Stimulated activated CD4-positive, alpha-beta T cell treated with anti-CD3 and anti-CD28 coated beads, Interleukin-1b, Interleukin-23, amount 100 ng/mL, for 4 hours (primary cell): ENCODE data around the gene C16orf78.
"Not testable (repeated sequence)": the region's sequence is repeated elsewhere in the genome, so short reads cannot be mapped to it uniquely, and the experiment has no call there.

Experiments
- DNase-seq, 2 donors: peaks; one replicate each; pipeline ENCODE4 v3.0.0-alpha.2; 2020; ENCODE audit warnings: low read depth in 2 of 2

Gene C16orf78

DNA sequence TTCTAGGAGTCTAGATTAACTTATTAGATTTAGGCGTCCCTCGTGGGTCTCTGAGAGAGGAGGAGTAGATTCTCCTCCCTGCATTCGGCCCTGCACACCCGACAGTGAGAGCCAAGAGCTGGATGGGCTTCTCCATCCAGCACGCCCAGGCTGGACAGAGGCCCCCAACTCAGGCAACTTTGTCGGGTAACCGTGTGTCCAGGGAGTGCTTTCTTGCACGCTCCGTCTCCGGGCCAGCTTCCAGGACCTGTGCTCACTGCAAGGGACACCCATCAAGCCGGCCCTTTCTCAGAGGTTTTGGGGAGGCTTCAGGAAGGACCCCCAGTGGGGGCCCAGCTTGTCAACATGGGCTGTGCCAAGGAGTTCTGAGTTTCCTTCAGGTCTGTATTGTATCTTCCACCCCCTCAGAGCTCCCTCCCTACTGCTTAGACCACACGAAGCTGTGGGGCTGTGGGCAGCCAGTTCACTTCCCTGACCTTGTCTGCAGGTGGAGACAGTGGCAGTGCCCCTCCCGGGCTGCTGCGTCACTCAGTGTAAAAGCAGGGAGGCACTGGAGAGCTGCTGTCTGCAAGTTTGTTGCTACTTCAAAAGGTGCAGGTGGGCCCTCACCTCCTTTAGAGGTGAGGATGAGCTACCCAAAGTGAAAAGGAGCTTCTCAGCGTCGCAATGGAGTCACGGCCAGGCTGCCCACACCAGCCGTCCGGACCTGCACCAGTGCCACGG is 24.0 kb upstream of the C16orf78 start:
- no peak for DNase-seq

DNA sequence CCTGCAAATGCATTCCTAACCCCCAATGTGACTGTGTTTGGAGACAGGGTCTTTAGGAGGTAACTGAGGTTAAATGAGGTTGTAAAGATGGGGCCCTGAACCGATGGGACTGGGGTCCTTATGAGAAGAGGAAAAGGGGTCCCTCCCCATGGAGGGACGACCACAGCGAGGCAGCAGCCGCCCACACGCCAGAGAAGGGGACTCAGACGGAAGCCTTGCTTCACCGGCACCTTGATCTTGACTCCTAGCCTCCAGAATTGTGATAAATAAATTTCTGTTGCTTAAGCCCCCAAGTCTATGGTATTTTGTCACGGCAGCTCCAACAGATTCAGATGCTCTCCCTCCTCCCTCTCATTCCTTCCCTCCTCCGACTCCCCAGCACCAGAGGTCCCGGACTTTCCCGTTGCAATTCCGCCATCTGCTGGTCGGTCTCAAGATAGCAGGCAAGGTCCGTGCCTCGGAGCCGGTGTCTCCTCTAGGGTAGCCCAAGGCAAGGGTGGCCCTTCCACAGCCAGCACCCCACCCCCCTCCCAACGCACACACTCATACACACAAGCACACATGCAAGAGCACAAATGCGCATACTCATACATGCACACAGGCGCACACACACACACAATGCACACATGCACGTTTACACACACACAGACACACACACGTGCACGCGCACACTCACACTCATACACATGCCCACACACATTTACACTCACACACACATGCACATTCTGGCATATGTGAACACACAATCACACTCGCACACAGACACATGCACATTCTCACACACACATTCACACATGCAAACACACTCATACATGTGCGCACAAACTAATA is 23.1 kb upstream of the C16orf78 start:
- peak; percentile 6 to 29 for DNase-seq

DNA sequence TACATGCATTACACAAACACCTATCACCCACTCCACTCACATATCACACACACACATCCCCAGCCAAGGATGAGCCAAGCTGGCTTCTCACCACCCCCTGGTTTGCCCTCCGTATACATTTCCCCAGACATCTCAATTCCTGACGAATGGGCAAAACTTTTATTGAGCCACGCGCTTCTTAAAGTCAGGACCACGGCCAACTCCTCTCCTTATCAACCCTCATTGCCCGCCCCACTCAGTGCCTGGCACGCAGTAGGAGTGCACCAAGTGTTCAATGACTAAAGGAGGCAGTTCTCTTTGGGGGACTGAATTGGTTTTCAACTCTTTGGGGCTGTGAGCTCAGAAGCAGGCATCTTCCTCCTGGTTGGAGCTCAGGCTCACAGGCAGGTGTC is 22.5 kb upstream of the C16orf78 start:
- no peak for DNase-seq

DNA sequence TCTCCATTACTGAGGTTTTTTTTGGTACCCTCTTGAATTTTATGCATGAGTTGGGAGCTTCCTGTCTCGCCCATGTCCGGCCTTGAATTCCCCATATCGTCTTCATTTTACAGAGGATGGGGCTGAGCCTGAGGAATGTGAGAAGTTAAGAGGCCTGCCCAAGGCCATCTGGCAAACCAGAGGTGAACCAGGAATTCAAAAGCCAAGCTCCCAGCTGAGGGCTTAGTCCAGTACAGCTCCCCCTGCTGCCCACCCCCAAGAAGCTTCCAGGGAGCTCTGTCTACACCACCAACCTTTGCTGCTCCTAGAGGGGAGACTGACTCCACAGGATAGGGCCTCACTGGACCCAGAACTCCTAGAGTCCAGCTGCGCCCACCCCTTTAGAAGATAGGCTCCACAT is 20.7 kb upstream of the C16orf78 start:
- no peak for DNase-seq

DNA sequence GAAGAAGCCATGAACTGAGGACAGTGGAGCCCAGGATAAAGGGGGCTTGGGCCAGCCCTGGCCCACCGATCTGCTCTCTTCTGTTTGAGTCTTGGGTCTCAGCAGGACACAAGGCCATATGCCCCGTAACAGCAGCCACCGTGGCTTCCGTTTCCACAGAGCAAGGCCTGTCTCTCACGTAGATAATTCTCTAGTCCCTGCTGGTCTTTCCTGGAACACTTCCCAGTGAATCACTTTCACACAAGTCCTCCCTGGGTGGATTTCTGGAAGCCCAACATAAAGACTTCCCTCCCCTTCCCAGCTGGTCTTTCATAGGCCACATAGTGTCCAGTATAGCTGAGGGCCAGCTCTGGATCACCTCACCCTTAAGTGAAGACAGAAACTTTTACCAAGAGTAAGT is 19.9 kb upstream of the C16orf78 start:
- no peak for DNase-seq

DNA sequence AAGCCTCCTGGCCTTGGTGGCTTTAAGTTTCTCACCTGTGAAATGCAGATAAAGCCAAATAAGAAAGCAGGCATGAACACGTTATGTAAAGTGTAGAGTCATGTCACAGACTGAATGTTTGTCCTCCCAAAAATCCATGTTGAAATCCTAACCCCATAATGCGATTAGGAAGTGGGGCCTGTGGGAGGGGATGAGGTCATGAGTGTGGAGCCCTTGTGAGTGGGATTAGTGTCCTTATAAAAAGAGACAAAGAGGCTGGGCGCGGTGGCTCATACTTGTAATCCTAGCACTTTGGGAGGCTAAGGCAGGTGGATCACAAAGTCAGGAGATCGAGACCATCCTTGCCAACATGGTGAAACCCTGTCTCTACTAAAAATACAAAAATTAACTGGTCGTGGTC is 19.5 kb upstream of the C16orf78 start:
- DNase-seq = no peak

DNA sequence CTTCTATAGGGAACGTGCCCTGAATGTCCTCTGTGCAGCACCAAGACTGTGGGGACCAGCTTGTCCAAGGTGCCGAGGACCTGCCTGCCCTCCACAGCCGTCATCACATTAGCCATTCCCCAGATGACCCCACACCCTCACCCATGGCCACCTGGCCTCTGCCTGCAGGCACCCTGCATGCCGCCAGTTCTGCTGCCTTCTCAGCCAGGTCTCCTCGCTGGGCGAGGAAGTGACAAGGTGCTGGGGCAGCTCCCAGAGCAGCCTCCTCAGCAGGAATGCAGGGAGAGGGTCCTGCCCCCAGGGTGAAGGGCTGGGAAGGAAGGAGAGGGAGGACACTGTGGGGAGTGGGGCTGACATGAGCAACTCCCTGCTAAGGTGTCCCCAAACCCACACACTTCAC is 18.6 kb upstream of the C16orf78 start:
- no peak for DNase-seq

DNA sequence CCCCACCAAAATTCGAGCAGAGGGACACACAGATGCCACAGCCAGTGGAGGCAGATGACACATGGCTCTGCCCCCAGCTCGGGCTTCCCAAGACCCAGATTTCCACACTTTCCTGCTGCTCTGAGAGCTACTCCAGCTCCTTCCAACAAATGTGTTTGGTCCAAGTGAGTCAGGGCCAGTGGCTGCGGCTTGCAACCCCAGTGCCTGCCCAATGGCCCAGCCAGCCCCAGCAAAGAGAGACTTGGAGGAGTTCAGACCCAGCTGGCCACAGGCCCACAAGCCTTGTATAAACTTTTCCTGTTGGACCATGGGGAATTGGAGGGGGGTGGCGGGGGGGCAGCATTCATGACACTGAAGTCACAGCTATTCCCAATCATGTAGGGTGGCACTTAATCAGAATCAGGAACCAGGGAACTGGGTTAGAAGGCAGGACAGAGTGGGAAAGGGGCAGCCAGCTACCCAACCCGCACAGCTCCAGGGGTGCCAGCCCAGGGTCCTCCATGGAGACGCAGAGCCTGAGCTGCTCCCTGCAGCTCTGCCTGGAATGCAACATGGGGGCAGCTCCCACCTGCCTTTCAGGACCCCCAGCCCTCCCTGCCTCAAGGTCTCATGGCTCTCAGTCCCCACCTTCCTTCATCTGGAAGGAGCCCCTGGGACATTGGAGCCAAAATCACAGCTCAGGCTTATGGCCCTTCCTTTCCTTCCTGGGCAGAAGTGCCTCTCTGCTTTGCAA is 17.5 kb upstream of the C16orf78 start:
- no peak for DNase-seq

DNA sequence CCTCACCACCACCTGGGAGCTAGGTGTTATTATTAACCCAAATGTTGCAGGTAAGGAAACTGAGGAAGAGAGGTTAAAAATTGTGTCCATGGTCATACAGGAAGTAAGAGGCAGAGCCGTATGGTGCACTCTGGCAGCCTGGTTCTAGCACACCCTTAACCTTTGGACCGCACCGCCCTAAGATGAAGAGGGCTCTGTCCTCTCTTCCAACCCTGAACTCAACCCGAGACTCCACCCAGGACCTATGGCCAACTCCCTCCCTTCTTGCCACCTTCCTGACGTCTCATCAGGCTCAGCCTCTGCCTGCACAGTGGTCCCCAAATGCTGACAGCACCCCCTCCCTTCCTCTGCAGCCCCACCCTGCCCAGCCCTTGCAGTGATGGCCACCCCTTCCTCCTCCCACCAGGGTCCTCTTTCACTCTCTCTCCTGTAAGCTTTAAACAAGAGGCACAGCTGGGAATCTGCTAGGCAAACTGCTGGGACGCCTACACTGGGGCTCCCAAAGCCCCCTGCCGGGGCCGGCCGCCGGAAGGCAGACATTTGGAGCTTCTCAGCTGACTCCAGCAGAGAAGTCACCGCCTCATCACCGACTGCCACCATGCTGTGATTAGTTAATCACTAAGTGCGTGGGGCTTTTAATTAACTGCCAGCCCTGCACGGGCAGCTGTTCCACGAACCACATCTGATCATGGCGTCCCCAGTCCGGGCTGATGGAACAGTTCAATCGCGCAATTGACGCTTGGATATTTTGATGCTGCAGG is 16.7 kb upstream of the C16orf78 start:
- DNase-seq = no peak

DNA sequence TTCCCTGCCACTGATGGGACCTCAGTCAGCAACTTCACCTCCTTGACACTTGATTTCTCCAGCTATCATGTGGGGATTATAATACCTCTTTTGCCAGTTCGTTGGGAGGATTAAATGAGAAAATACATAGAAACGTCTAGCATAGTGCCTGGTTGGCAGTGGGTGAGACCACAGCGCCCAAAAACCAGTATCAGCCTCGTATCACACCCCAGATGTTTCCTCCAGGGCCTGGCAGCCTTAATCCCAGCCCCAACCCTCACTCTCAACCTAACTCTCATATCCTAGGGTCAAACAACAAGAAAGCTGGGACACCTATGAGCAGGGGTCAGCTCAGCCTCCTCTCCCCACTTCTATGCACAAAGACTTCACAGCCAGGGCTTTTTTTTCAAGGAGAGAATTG is 14.0 kb upstream of the C16orf78 start:
- no peak for DNase-seq

DNA sequence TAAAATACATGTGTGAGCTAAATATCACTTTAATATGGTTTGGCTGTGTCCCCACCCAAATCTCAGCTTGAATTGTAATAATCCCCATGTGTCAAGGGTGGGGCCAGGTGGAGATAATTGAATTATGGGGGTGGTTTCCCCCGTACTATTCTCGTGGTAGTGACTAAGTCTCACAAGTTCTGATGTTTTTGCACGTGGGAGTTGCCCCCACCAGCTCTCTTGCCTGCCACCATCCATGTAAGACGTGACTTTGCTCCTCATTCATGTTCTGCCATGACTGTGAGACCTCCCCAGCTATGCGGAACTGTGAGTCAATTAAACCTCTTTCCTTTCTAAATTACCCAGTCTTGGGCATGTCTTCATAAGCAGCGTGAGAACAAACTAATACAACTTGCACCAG is 11.9 kb upstream of the C16orf78 start:
- not testable (repeated sequence) for DNase-seq

DNA sequence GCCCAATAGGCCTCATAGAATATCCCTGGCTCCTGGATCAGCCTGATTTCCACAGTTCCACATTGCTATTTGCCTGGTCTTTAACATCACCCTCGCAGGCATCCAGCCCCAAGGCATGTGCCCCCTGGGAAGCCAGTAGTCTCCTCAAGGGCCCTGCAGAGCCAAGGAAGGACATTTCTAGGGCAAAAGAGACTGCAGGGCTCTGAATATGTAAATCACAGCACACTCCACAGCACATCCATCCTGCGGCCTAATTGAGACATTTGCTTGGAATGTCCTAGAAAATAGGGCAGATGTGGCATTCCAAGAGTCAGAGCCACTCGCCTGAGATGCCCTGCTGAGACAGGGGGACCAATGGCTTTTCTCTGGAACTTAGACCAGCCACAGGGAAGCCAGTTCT is 11.4 kb upstream of the C16orf78 start:
- DNase-seq = no peak

DNA sequence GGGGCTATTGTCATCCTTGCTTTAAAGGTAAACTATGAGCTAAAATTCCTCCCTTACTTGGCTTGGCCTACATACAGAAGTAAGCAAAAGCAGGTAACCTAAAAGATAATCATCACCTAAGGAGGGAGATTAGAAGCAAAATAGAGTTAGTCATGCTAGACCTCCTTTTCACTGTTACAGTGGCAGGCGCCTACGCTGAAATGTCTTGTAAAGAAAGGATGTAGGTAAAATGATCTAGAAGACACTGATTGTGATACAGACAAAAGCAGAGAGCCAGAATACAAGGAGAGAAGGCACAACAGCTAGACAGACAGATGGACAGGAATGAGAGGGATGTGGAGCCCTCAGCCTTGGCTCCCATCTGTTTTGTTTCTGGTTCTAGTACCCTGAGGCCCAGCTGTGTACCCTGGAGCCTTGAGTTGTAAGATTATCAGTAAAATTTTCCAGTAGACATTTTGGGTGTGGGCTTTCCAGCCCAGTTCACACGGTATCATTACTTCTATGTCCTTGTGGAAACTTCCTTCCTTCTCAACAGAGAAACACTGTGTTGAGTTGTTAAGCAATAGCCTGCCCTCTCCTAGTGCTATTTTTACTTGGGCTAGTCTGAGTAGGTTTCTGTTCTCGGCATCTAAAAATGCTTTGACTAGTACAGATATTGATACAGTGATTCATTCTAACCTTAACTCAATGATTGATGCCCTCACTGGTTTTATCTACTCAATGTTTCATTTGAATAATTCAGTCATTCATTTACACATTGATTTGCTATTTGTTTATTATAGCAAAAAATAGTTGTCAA is 7.7 kb upstream of the C16orf78 start:
- no peak for DNase-seq

DNA sequence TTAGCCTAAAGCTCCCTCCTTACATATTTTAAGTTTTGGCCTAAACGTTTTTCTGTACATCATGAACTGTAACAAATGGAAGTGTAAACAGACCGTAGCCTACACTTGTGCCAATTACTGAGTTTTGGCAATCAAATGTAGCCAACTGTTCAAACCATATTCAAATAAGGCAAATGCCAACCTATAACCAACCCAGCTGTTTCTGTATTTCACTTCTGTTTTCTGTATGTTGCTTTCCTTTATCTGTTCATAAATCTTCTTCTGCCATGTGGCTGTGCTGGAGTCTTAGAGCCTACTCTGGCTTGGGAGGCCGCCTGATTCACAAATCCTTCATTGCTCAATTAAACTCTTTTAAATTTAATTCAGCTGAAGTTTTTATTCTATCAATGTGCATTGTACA is 6.9 kb upstream of the C16orf78 start:
- no peak for DNase-seq

DNA sequence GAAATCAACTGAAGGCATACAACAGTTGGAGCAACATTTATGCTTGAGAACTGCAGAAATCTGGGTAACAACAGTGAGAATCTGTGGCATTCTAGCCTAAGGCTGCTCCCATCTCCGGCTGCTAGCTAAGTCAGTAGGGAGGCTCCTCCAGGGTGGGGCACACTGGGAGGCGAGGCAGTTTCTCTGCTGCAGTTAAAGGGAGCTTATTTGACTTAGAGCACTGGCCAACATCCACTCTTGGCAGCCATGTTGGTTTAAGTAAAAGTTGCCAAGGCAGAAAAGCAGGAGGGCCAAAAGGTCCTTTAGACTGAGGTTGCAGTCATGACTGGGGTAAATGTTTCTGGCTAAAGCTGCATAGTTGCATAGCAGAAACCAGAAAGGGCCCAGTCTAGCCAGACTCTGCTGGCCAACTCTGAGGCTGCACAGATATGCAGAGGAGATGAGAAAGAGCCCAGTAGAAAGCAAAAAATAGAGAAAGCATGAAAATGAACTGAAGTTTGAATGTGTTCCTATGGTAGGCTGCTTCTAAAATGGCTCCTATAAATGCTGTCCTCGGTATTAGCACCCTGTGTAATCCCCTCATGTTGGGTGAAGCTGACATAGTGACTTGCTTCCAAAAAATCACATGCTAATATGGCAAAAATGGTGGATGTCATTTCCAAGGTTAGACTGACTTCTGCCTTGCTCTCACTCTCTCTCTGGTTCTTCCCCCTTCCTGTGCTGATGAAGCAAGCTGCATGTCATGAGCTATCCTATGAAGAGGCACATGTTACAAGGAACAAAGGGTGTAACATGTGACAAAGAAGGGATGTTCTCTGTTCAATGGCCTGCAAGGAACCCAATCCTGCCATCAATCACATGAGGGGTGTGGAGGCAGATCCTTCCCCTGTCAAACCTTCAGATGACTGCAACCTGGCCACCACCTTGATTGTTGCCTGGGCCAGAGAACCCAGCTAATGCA is 3.7 kb upstream of the C16orf78 start:
- no peak for DNase-seq

DNA sequence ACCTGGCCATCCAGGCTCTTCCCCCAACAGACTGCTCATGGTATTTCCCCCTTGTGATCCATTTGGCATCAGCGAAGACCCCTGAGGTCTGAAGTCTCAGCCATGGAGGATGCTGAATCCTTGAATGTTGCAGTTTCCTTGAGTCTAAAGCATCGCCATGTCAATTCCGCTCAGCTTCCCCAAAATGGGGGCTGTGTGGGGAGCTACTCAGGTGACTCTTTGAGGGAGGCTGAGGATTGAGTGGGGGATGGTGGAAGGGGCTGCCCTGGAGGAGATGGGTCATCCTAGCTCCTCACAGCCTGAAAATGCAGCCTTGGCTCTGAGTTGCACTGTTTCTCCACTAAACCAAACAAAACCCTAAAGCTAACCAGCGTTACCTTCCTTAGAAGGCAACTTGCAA is 2.6 kb downstream of the C16orf78 start:
- DNase-seq = no peak

DNA sequence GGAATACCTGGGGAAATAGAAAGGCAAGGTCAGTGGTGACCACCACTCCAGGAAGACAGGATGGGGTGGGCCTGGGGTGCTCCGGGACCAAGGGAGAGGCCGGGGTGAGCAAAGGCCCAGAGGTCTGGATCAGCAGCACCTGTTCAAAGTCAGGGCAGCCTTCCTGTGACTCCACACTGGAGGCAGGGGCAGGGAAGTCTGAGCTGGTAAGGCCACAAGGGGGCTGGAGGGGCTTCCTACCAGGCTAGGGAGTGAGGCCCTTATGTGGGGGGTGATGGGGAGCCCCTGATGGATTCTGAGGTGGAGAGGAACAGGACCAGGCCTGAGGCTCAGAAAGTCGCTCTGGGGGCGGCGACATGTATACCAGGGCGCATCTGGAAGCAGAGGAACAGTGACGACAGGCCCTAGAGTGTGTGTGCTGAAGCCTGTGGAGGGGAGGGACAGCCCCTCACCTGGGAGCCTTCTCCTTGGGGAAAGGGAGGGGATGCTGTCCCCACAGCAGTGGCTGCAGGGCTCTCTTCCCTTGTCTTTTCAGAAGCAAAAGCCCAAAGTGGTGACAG is 3.7 kb downstream of the C16orf78 start:
- DNase-seq = no peak

DNA sequence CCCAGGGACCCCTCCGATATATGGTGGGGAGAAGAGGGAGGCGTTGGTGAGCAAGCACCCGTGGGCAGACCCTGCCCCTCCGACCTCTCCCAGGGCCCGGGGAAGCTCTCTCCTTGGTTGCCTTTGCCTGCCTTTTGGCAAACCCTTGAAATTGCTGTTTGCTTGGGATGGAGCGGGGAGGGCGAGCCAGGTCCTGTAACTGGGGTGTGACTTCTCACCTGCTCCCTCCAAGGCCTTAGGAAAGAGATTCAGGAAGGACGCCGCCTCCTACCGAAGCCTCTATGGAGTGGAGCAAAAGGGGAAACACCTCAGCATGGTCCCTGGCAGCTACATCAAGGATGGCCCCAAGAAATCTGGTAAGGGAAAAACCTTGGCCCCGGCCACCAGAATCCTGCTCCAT is 4.6 kb downstream of the C16orf78 start:
- no peak for DNase-seq

DNA sequence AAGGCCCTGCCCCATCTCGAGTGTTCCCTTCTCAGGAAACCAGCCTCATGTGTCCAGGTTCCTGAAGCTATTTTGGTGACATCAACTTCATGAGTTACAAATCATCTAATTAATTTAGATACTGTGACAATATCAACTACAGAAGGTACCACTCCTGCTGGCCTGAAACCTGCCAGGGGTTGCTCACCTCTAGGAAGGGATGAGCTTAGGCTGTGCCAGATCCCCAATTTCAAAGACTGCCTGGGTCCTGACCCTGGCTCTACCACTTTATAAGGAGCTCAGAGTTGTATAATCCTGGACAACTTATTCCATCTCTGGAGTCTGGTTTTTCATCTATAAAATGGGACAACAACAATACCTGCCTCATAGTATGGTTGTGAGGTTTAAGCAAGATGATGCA is 5.2 kb downstream of the C16orf78 start:
- no peak for DNase-seq

DNA sequence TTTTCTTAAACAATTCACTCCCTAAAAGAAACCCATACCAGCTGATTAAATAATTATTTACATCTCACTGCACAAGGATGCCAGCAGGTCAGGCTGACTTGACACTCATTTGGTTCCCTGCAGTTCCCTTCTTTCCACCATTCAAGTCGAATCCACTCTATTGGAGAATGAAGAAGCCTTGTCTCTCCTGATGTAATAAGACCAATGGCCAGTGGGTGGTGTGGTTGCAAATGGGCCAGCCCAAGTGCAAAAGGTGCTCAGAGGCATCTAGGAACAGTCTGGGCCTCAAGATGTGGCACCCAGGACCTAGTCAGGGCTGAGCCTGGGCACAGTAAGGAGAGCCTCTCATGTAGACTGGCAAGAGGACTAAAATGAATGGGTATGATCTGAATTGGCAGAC is 9.3 kb downstream of the C16orf78 start:
- DNase-seq = no peak
